ENCODE data around the gene MYRIP. TPM values are rescaled to one million over a fixed set of nuclear protein-coding genes. Genes with fewer than 3 reads are reported as not detected.
A peak's percentile ranks its signal among the peaks of the same experiment; 100 is the strongest.

MYRIP gene
- total and polyA plus RNA-seq, 2 experiments from 2014 or later: 0.36 to 0.60 TPM

GRCh38 chr3:40308725-40309417 lies 499.5 kb downstream of the MYRIP start:
- Histone ChIP-seq H3K36me3 (peaks cover 21% of the 10 kb centered on the region), H3K27me3 (no peaks in the 10 kb centered on the region), H3K4me3 (peak overlapping the region; percentile 95), H3K4me1 (ENCODE audit: low read depth) (peaks cover 22% of the 10 kb centered on the region), H3K9me3 (ENCODE audit: low read depth) (no peaks in the 10 kb centered on the region), H3K27ac (peak overlapping the region; percentile 65)
- DNase-seq (ENCODE audit: low read depth in 1 of 2, low spot score in 1 of 2): no peak
- no peak for TF ChIP-seq CTCF (IDR thresholded peaks at IDR 0.05; ENCODE audit: low read depth, low read length)

- H3K9me3 ChIP-seq (ENCODE audit: low read depth): no peaks in the 10 kb centered on the region
- H3K27ac ChIP-seq: peak within 1 kb of the TSS; percentile 97
- TF ChIP-seq CTCF (IDR thresholded peaks at IDR 0.05; ENCODE audit: low read depth, low read length): peak; percentile 88
- H3K4me3 ChIP-seq: peak within 1 kb of the TSS; percentile 95
- no peaks in the 10 kb centered on the region for H3K27me3 ChIP-seq
- peak; percentile 98 to 99 for DNase-seq (ENCODE audit: low read depth in 1 of 2, low spot score in 1 of 2)
- H3K36me3 ChIP-seq: peaks cover 21% of the 10 kb centered on the region
- peaks cover 22% of the 10 kb centered on the region for H3K4me1 ChIP-seq (ENCODE audit: low read depth)
These were observed 500.1 kb downstream of the MYRIP start, which contains the start of gene EIF1B for GRCh38 chr3:40309418-40309924. Gene EIF1B, plus strand, starts transcription at chr3:40309707. Its CDS starts 235 bp downstream, at chr3:40309942.
